Suprapubic skin (tissue), 4 donors: Measurements from ENCODE around the gene RPL27.
A peak's percentile ranks its signal among the peaks of the same experiment; 100 is the strongest.

Experiments
- CTCF ChIP-seq, 2 donors: fragments of 200-600 bp in 1 of 2; fragments of 450-650 bp in 1 of 2; sonication (generic) in 1 of 2; IDR thresholded peaks; one replicate each; pipeline ENCODE4 v1.5.1; 2016 to 2019; ENCODE audit warnings: antibody characterized with exemption in 2 of 2, mild to moderate bottlenecking in 1 of 2, moderate library complexity in 1 of 2
- POLR2A ChIP-seq, 2 donors: fragments of 450-650 bp; IDR thresholded peaks; one replicate each; pipeline ENCODE4 v1.6.1; 2017; ENCODE audit warnings: antibody characterized with exemption in 2 of 2, mild to moderate bottlenecking in 2 of 2, moderate library complexity in 2 of 2
- POLR2AphosphoS5 ChIP-seq, 3 donors: sonication (generic); formaldehyde crosslinking; IDR thresholded peaks; one replicate each; pipeline ENCODE4 v1.6.1; 2017; ENCODE audit warnings: antibody characterized with exemption in 3 of 3

DNA sequence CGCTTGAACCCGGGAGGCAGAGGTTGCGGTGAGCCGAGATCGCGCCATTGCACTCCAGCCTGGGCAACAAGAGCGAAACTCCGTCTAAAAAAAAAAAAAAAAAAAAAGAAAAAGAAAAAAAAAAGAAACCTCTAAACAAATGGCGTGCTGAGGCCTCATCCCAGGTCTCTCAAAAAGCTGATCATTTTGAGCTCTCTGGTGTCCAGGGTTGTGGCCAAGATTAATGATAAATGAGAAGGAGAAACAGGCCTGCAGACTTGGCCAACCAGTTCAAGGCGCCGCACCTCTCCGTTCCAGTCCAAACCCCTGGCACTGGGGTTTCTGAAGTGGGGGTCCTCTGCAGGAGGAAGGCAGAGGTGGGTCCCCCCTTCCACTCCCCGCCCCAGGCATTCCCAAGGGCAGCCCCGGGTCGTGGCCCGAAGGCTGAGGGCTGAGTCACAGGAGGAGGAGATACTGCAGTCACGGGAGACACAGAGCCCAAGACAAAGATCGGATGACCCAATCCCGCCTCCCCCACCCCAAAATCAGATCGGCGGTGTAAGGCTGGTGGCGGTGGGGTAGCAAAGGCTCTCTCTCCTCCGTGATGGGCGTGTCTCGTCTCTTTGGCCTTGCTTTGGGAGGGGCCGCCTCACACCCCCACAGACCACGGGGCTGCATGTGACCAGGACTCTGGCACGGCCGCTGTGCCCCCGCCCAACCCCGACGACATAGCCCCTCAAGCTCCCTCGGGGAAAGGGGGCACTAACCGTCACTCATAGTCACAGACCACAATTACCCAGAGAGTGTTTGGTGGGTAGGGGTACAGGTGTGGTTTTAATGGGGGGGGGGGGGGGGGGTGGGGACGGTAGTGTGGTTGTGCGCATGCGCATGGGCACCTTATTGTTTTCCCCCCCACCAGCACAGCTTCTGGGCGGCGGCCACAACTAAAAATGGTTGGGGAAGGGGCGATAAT, 22.8 kb downstream of the RPL27 start:
- no peak for TF ChIP-seq CTCF (IDR thresholded peaks at IDR 0.05)
- TF ChIP-seq POLR2A (IDR thresholded peaks at IDR 0.05), result peak in 1 of 2 donors; percentile 52
- TF ChIP-seq POLR2AphosphoS5 (IDR thresholded peaks at IDR 0.05), result peak in 2 of 3 donors; percentile 25 to 38
